HG03175 (cell line): ENCODE results near the gene SUN3.

ENCODE experiments used
- ATAC-seq: cut with Tn5 transposase; IDR thresholded peaks from one replicate; pipeline ENCODE4 v1.9.1; 2021; ENCODE audit warnings: mild to moderate bottlenecking, moderate library complexity; ENCODE audit not compliant: unreplicated experiment

The SUN3 gene

DNA sequence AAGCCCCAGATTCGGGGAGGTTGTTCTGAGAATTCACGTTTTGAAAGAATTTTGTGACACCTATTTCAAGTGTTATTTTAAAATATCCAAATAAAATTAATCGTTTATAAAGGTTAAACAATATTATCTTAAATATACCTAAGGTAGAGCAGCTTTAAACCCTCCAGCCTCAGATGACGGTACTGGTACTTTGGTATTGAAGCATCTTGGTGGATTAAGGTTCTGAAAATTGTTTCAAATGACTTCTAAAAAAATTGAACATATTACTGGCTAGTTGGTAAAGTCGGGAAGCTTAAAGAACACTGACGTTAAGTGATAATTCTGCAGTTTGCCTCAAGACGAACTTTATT, 49.1 kb downstream of the SUN3 start:
- no peak for ATAC-seq

DNA sequence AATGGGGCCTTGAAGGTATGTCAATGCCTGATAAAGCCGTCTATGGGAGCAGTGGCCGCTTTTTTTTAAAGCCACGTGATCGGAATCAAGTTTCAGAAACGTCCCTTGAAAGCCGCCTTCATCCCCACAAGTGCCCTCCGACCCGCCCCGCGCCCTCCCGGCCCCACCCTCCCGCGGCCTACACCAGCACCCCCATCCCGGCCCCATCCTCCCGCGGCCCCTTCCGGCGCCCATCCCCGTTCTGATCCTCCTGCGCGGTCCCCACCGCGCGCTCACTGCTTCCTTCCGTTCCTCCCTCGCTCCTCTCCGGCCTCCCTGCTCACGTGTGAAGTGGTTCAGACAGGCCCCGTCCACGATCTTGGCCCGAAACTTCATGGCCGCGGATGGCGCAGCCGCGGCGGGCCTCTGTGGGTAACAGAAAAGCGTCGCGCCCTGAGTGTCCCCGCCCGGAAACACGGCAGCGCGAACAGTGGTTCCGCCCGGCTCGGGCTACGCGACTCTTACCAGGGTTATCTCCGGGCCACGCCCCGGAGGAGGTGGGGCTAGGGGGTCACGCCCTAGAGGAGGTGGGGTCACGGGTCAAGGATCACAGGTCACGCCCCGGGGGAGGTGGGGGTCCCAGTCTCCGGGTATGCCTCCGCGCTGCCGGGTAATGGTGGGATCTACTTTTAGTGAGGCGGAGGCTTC, 49.6 kb downstream of the SUN3 start, which contains the start of gene HUS1:
Gene HUS1, minus strand, starts transcription at position 471 of the 687 bp plus-strand sequence. Its CDS starts 96 bp downstream, at position 375.
- peak; percentile 99 for ATAC-seq

DNA sequence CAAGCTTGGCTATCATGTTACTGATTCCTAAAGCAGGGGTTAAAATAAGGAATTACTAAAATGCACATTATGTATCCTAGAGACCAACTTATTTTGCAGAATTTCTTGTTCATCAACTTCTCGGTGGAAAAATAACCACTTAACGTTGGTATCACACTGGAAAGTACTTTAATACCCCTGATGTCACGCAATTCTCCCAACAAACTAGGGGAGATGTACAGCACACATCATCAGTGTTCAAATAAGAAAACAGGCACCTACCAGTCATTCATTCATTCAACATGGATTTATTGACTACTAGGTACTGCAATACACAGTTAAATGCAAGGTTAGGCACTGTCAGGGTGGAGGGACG, 50.1 kb downstream of the SUN3 start:
- ATAC-seq, result no peak

- no peak for ATAC-seq
Observed at GRCh38 chr7:47973739-47974138, 55.2 kb downstream of the SUN3 start.

DNA sequence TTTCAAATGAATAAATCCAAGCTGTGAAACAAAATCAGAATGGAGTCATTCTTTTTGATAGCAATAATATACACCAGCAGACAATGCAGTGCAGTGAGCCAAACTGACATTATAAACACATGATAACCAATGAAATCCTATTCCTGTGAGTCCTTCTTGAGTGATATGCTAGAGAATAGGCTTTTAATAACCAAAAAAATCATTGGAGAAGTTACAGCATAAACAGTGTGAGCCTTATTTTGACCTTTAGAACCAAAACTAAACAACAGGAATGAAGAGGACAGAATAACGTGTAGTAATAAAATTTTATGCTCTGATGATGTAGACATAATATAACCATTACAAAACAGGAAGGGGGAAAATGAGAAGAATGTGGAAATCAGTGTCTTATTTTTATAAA, 58.1 kb downstream of the SUN3 start:
- no peak for ATAC-seq

DNA sequence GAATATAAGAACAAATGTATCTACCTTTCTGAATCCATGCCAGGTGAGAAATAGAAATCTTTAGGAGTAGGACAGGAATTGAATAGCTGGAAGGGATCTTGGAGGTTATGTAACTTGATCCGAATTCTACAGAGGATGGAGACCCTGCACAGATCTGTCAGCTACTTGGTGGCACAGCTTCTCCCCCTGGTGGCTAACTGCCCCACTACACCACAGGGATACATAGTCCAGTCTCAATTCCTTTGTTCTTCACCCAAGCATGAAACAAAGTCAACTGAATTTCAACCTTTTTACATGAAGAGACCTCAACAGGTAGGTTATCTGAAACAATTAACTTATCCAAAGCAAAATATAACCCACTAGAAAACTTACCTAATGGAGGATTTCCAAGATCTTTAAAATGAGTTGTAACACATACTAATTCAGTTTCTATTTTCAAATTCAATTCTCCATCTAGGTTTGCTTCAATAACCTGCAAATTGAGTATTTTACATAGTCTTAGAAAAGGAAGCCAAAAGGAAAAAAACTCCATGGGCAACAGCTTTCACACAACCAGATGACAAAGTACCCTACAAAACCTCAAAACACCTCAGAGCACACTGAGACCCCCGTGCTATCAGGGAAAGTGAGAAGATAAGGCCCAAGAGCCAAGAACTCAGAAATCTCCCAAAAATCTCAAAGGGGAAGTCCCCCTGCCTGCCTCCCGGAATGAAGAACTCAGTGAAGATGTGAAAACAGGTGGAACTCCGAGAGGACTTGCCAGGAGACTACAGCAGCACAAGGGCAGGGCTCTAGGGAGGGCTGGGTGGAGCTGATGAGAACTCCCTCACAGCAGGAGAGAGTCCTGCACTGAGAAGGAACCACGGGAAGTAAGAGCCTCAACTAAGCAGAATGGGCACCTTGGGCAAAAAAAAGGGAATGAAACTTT, 59.8 kb downstream of the SUN3 start:
- ATAC-seq, result peak; percentile 91

- no peak for ATAC-seq
Observed at GRCh38 chr7:47967708-47968107, 61.2 kb downstream of the SUN3 start.

GRCh38 chr7:47967123-47967522, 61.8 kb downstream of the SUN3 start:
- no peak for ATAC-seq

DNA sequence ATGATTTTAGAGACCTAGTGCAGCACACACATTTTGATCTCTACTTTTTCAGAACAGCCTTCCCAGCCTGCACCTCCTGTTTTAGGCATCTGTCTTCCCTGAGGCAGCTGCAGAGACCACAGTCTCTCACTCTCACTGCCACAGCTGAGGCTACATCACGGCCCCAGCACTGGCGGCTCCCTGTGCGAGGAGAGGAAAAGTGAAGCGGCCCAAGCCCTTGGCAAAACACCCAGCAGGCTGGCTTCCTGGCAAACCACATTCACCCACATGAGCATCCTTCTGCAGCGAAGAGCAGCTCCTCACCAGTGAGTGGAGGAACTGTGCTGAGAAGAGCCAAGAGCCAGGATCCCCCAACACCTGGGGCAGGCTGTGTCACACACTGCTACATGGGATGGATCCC, 63.5 kb downstream of the SUN3 start:
- ATAC-seq, result no peak

DNA sequence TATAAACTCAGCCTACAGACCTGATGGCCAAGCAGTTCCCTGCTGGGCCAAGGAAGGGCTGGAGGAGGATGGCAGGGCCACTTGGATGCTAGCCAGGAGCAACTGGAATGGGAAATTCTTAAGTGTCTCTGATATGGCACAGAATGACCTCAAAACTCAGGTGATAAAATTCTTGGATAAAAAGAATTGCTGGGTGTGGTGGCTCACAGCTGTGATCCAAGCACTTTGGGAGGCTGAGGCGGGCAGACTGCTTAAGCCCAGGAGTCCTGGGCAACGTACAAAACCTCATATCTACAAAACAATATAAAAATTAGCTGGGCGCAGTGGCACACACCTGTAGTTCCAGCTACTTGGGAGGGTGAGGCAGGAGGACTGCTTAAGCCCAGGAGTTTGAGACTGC, 66.6 kb downstream of the SUN3 start:
- ATAC-seq, result no peak

DNA sequence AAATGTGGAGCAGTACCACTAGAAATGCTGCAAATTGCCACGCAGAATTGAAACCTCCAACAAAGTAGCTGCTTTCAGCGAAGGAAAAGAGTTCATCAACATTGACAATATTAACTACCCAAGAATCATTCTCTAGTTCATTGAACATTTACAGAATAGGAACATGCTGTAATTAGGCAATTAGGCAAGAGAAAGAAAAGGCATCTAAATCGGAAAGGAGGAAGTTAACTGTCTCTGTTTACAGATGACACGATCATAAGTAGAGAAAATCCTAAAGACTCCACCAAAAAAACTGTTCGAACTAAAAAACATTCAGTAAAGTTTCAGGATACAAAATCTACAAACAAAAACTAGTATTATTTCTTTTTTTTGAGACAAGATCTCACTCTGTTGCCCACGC, 71.8 kb downstream of the SUN3 start:
- ATAC-seq, result no peak

DNA sequence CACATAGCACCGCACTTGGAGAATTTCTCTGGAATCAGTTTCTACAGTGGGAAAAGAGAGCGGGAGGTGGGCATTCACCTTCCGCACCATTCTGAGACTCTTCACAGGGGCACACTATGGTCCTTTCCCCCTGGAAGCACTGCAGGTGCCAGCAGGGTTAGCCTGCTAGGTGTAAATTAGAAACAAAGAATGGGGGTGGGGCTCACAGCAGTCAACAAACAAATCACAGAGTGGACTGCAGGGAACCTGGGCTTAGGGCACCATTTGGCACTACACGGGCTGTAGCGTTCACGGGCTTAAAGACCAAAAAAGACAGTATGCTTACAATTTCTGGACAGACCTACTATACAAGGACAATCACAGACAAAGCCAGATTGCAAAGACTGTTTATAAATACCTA, 72.7 kb downstream of the SUN3 start:
- ATAC-seq, result no peak

DNA sequence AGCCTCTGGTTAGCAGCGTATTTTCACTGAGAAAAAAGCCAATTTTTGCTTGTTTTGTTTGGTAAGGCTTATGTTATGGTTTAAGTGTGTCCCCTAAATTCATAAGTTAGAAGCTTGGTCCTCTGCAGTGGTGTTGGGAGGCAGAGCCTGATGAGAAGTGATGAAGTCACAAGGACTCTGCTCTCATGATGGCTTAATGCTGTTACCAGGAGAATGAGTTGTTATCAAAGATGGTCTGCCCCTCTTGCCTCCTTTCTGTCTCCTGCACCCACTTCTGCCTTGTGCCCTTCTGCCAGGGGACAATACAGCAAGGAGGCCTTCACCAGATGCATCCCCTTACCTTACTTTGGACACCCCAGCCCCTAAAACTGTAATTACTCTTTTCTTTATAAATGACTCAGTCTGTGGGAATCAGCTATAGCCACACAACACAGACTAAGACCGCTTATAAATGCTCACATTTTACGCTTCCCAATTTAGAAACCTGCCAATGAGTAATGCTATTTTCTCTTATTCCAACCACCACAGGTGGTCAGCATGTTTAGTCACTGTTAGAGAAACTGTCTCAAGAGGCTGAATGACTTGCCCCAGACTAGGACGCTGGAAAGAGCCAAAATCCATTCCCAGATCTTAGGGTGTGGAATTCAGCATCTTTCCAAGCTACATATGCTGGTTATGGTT, 74.5 kb downstream of the SUN3 start:
- ATAC-seq, result no peak

DNA sequence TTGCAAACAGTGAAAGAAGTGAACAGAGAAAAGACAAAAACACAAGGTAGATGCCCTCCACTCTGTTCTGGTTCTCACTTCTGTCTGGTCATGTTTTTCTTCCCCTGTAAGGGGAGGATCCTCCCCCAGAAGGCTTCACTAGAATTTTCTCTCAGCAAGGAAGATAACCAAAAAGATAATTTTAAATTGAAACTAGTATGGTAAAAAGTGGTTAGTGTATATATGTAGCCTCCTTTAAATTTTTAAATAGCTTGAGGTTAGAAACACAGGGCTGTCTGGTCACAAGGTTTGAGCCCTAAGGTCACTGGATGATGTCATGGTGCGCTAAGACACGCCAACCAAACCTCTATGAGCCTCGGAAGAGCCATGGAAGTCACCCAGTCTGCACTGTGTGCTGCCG, 75.1 kb downstream of the SUN3 start:
- no peak for ATAC-seq

DNA sequence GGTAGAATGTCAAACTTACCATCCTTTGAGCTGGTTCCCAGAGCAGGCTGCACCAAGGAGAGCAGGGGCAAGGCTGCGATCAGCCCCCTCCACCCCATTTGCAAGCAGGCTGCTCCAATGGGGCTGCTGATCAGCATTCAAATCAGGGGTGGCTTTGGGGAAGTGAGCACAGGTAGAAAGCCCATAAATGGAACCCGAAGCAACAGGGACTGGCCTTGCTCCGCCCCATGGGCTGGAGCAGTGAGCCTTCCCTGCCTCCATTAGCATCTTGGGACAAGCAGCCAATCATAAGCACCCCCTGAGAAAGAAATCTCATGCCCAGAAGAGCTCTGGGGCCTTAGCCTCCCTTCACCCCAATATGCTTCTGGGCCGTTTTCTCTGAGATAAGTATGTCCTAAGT, 76.7 kb downstream of the SUN3 start:
- no peak for ATAC-seq

- ATAC-seq, result no peak
Observed at GRCh38 chr7:47951374-47951773, 77.5 kb downstream of the SUN3 start.

DNA sequence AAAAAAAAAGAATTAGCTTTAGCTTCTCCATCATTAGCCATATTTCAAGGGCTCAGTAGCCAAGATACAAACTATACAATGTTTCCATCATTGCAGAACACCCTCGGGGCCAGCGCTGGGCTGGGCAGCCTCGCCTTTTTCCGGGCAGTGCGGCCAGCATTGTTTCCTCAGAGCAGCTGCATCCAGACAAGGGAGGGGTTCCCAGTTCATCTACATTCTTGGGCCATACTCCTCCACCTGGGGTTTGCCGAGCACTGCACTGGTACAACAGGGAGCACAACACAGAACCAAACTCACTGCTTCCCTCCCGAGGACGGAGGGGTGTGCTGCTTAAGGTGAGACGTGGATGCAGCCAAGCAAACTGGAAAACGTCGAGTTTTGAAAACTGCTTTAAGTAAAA, 78.2 kb downstream of the SUN3 start:
- ATAC-seq, result no peak

GRCh38 chr7:47949703-47950102, 79.2 kb downstream of the SUN3 start:
- no peak for ATAC-seq

- ATAC-seq, result no peak
Observed at GRCh38 chr7:47948141-47948790, 80.6 kb downstream of the SUN3 start, which contains the start of gene PKD1L1. TSS of gene PKD1L1 (minus strand) at chr7:47948466. CDS start at chr7:47948440, 26 bp downstream.

GRCh38 chr7:47947355-47947749, 81.6 kb downstream of the SUN3 start:
- ATAC-seq, result no peak
